HUES48 (cell line): Measurements from ENCODE around the gene ATP11C.

Experiments
- H3K27ac ChIP-seq: one replicate; pipeline ENCODE4 v1.7.0; 2013; ENCODE audit warnings: low read depth, low read length, inconsistent platforms
- H3K27me3 ChIP-seq: 2 replicates; pipeline ENCODE4 v1.6.1; 2013; ENCODE audit warnings: mild to moderate bottlenecking, low read length; ENCODE audit not compliant: control insufficient read depth, insufficient read depth
- H3K36me3 ChIP-seq: 2 replicates; pipeline ENCODE4 v1.6.1; 2013; ENCODE audit warnings: low read length; ENCODE audit not compliant: control insufficient read depth, insufficient read depth
- H3K4me1 ChIP-seq: 2 replicates; pipeline ENCODE4 v1.6.1; 2013; ENCODE audit warnings: mild to moderate bottlenecking, low read length; ENCODE audit not compliant: control insufficient read depth, insufficient read depth
- H3K4me3 ChIP-seq: 2 replicates; pipeline ENCODE4 v1.5.1; 2013; ENCODE audit warnings: mild to moderate bottlenecking, low read depth, low read length
- H3K9ac ChIP-seq: 2 replicates; pipeline ENCODE4 v1.6.1; 2013; ENCODE audit warnings: mild to moderate bottlenecking, low read depth, low read length, moderate library complexity
- H3K9me3 ChIP-seq: 2 replicates; pipeline ENCODE4 v1.6.1; 2013; ENCODE audit warnings: low read length; ENCODE audit not compliant: control insufficient read depth, insufficient read depth

Gene ATP11C

GRCh38 chrX:139831675-139832456, 101.0 kb downstream of the ATP11C start:
- peak overlapping the region; percentile 25 for H3K27ac ChIP-seq
- H3K27me3 ChIP-seq, result no peaks in the 10 kb centered on the region
- H3K9me3 ChIP-seq, result no peaks in the 10 kb centered on the region
- H3K4me3 ChIP-seq, result peak overlapping the region; percentile 5; the same call in 1 of the 2 replicates
- H3K36me3 ChIP-seq, result no peaks in the 10 kb centered on the region
- 0 out of 2 replicates have a peak overlapping the region, but pooled peaks have one; percentile 2 for H3K9ac ChIP-seq
- peaks cover 80% of the 10 kb centered on the region for H3K4me1 ChIP-seq

GRCh38 chrX:139831017-139831416, 101.8 kb downstream of the ATP11C start:
- no peak overlapping the region for H3K4me3 ChIP-seq
- no peaks in the 10 kb centered on the region for H3K36me3 ChIP-seq
- H3K4me1 ChIP-seq, result peaks cover 86% of the 10 kb centered on the region
- no peaks in the 10 kb centered on the region for H3K9me3 ChIP-seq
- H3K27ac ChIP-seq, result peak overlapping the region; percentile 25
- H3K9ac ChIP-seq, result no peak overlapping the region
- no peaks in the 10 kb centered on the region for H3K27me3 ChIP-seq

GRCh38 chrX:139828830-139829229, 104.0 kb downstream of the ATP11C start:
- Histone ChIP-seq H3K4me1 (peaks cover 93% of the 10 kb centered on the region), H3K9ac (no peak overlapping the region), H3K9me3 (no peaks in the 10 kb centered on the region), H3K27me3 (no peaks in the 10 kb centered on the region), H3K36me3 (0 out of 2 replicates have a peak, but pooled peaks cover 3% of the 10 kb centered on the region), H3K27ac (no peak overlapping the region), H3K4me3 (no peak overlapping the region)

GRCh38 chrX:139828033-139828432, 104.8 kb downstream of the ATP11C start:
- Histone ChIP-seq H3K27ac (no peak overlapping the region), H3K9me3 (no peaks in the 10 kb centered on the region), H3K36me3 (0 out of 2 replicates have a peak, but pooled peaks cover 3% of the 10 kb centered on the region), H3K4me1 (peaks cover 85% of the 10 kb centered on the region), H3K4me3 (no peak overlapping the region), H3K27me3 (no peaks in the 10 kb centered on the region), H3K9ac (no peak overlapping the region)

- H3K4me3 ChIP-seq, result 0 out of 2 replicates have a peak overlapping the region, but pooled peaks have one; percentile 12
- peaks cover 68% of the 10 kb centered on the region for H3K4me1 ChIP-seq
- no peaks in the 10 kb centered on the region for H3K27me3 ChIP-seq
- 0 out of 2 replicates have a peak, but pooled peaks cover 3% of the 10 kb centered on the region for H3K36me3 ChIP-seq
- peak overlapping the region; percentile 21 for H3K27ac ChIP-seq
- no peak overlapping the region for H3K9ac ChIP-seq
- H3K9me3 ChIP-seq, result no peaks in the 10 kb centered on the region
Observed at GRCh38 chrX:139826065-139827044, 106.5 kb downstream of the ATP11C start.

GRCh38 chrX:139825618-139826017, 107.2 kb downstream of the ATP11C start:
- Histone ChIP-seq H3K4me3 (no peak overlapping the region), H3K27me3 (no peaks in the 10 kb centered on the region), H3K4me1 (peaks cover 61% of the 10 kb centered on the region), H3K9ac (no peak overlapping the region), H3K9me3 (no peaks in the 10 kb centered on the region), H3K27ac (peak overlapping the region; percentile 21), H3K36me3 (peaks cover 5% of the 10 kb centered on the region; the same call in 1 of the 2 replicates)

- H3K9me3 ChIP-seq, result no peaks in the 10 kb centered on the region
- H3K4me3 ChIP-seq, result no peak overlapping the region
- H3K27ac ChIP-seq, result no peak overlapping the region
- peaks cover 7% of the 10 kb centered on the region; the same call in 1 of the 2 replicates for H3K36me3 ChIP-seq
- H3K4me1 ChIP-seq, result peaks cover 43% of the 10 kb centered on the region
- no peaks in the 10 kb centered on the region for H3K27me3 ChIP-seq
- H3K9ac ChIP-seq, result no peak overlapping the region
Observed at GRCh38 chrX:139823806-139824205, 109.0 kb downstream of the ATP11C start.

- peaks cover 19% of the 10 kb centered on the region for H3K36me3 ChIP-seq
- H3K9ac ChIP-seq, result no peak overlapping the region
- no peaks in the 10 kb centered on the region for H3K9me3 ChIP-seq
- H3K4me3 ChIP-seq, result no peak overlapping the region
- H3K4me1 ChIP-seq, result peaks cover 10% of the 10 kb centered on the region
- no peak overlapping the region for H3K27ac ChIP-seq
- H3K27me3 ChIP-seq, result no peaks in the 10 kb centered on the region
Observed at GRCh38 chrX:139820358-139820984, 112.4 kb downstream of the ATP11C start.

GRCh38 chrX:139816204-139816603, 116.6 kb downstream of the ATP11C start:
- Histone ChIP-seq H3K9ac (no peak overlapping the region), H3K27me3 (no peaks in the 10 kb centered on the region), H3K27ac (no peak overlapping the region), H3K36me3 (peaks cover 42% of the 10 kb centered on the region), H3K4me3 (no peak overlapping the region), H3K9me3 (no peaks in the 10 kb centered on the region), H3K4me1 (no peaks in the 10 kb centered on the region)

GRCh38 chrX:139815771-139816170, 117.1 kb downstream of the ATP11C start:
- Histone ChIP-seq H3K4me1 (no peaks in the 10 kb centered on the region), H3K9ac (no peak overlapping the region), H3K9me3 (no peaks in the 10 kb centered on the region), H3K27me3 (no peaks in the 10 kb centered on the region), H3K27ac (no peak overlapping the region), H3K4me3 (no peak overlapping the region), H3K36me3 (peaks cover 47% of the 10 kb centered on the region)
